Coronary artery (tissue), 2 donors: ENCODE data around the gene DYSF.

Experiments
- DNase-seq: peaks from one replicate; pipeline ENCODE4 v3.0.0-alpha.2; 2017; ENCODE audit warnings: low spot score
- H3K27ac ChIP-seq, 2 donors: fragments of 200-600 bp; sonication (generic); one replicate each; pipeline ENCODE4 v1.5.1; 2016 to 2019
- H3K4me3 ChIP-seq: fragments of 200-600 bp; sonication (generic); 2 replicates; pipeline ENCODE4 v1.5.1; 2016; ENCODE audit warnings: mild to moderate bottlenecking, moderate library complexity
- CTCF ChIP-seq: fragments of 200-600 bp; sonication (generic); IDR thresholded peaks from one replicate; pipeline ENCODE4 v1.5.1; 2019; ENCODE audit warnings: antibody characterized with exemption

The DYSF gene

GRCh38 chr2:71611781-71612527 is 158.6 kb downstream of the DYSF start:
- TF ChIP-seq CTCF, result no peak
- peak; percentile 46 for DNase-seq
- no peak overlapping the region for H3K4me3 ChIP-seq
- H3K27ac ChIP-seq, result no peak overlapping the region

- Histone ChIP-seq H3K27ac (peak overlapping the region in 1 of 2 donors; percentile 83), H3K4me3 (no peak overlapping the region)
- no peak for TF ChIP-seq CTCF
- DNase-seq, result peak; percentile 47
Observed at GRCh38 chr2:71612581-71613402, 159.4 kb downstream of the DYSF start.

- Histone ChIP-seq H3K27ac (peak overlapping the region; percentile 81 to 83), H3K4me3 (no peak overlapping the region)
- no peak for TF ChIP-seq CTCF
- no peak for DNase-seq
Observed at GRCh38 chr2:71613403-71613952, 160.1 kb downstream of the DYSF start.

- peak; percentile 64 for DNase-seq
- Histone ChIP-seq H3K27ac (peak overlapping the region; percentile 81 to 83), H3K4me3 (no peak overlapping the region)
- no peak for TF ChIP-seq CTCF
Observed at GRCh38 chr2:71613953-71614925, 160.9 kb downstream of the DYSF start.

GRCh38 chr2:71614976-71615766 is 161.8 kb downstream of the DYSF start:
- H3K27ac ChIP-seq, result peak overlapping the region; percentile 81 to 83
- peak; percentile 88 for DNase-seq
- H3K4me3 ChIP-seq, result no peak overlapping the region
- no peak for TF ChIP-seq CTCF
